Activated T-cell treated with anti-CD3 and anti-CD28 coated beads, Interleukin-2, amount 50 U/mL, for 1 hour (primary cell): Measurements from ENCODE around the gene ARMC5.

Experiments used
- DNase-seq: peaks from one replicate; pipeline ENCODE4 v3.0.0-alpha.2; 2020

Gene ARMC5

DNA sequence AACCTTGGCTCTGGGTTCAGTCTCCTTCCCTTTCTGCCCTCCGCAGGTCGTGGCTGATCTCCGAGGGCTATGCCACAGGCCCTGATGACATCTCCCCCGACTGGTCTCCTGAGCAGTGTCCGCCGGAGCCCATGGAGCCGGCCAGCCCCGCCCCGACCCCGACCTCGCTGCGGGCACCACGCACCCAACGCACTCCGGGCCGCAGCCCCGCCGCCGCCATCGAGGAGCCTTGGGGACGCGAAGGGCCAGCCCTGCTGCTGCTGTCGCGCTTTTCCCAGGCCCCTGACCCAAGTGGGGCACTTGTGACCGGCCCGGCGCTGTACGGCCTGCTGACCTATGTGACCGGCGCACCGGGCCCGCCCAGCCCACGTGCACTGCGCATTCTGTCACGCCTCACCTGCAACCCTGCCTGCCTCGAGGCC lies 5.1 kb downstream of the ARMC5 start:
- no peak for DNase-seq

DNA sequence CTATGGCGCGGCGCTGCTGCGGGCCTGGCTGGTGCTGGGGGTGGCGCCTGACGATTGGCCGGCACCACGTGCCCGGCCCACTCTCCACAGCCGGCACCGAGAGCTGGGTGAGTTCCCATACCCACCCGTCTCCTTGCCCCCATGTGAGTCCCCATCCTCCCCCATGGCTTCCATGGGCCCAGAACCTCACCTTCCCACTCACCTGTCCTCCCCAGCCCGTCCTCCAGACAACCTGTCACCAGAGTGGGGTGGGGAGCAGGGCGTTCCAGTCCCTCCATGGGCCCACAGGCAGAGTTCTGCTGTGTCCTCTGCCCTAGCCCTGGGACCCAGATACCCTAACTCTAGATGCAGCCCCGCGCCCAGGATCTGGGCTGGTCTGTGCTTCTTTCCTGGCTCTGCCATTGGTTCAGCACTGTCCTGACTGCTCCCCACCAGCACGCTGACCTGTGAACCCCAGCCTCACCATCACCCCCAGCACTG lies 5.5 kb downstream of the ARMC5 start:
- DNase-seq, result no peak

DNA sequence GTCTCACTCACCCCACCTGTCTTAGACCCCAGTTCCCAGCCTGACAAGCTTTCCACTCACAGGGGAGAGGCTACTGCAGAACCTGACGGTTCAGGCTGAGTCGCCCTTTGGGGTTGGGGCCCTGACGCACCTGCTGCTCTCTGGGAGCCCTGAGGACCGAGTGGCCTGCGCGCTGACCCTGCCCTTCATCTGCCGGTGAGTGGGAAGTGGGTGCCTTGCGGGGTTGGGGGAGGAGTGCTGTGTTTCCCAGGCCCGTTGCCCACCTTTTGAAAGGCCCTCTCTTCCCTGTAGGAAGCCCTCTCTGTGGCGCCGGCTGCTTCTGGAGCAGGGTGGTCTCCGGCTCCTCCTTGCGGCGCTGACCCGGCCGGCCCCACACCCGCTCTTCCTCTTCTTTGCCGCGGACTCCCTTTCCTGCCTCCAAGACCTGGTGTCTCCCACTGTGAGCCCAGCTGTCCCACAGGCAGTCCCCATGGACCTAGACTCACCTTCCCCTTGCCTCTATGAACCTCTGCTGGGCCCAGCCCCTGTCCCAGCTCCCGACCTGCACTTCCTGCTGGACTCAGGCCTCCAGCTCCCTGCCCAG lies 6.6 kb downstream of the ARMC5 start:
- no peak for DNase-seq

DNA sequence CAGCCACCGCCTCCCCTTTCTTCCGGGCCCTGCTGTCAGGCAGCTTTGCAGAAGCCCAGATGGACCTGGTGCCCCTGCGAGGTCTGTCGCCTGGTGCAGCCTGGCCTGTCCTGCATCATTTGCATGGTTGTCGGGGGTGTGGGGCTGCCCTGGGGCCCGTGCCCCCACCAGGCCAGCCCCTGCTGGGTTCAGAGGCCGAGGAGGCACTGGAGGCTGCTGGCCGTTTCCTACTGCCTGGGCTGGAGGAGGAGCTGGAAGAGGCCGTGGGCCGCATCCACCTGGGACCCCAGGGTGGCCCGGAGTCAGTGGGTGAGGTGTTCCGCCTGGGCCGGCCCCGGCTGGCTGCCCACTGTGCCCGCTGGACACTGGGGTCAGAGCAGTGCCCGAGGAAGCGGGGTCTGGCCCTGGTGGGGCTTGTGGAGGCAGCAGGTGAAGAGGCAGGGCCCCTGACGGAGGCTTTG lies 7.1 kb downstream of the ARMC5 start:
- DNase-seq, result no peak

GRCh38 chr16:31467151-31467773 lies 8.0 kb downstream of the ARMC5 start:
- DNase-seq, result no peak

- DNase-seq, result no peak
These were observed 8.6 kb downstream of the ARMC5 start for GRCh38 chr16:31467858-31468257.

DNA sequence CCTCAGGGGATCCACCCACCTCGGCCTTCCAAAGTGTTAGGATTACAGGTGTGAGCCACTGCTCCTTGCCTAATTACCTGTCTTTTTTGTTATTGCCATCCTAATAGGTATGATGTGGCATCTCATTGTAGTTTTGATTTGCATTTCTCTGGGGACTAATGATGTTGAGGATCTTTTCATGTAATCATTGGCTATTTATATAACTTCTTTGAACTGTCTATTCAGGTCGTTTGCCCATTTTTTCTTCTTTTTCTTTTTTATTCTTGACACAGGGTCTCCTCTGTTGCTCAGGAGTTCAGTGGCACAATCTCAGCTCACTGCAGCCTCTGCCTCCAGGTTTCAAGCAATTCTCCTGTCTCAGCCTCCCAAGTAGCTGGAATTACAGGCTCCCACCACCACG lies 11.3 kb downstream of the ARMC5 start:
- no peak for DNase-seq

DNA sequence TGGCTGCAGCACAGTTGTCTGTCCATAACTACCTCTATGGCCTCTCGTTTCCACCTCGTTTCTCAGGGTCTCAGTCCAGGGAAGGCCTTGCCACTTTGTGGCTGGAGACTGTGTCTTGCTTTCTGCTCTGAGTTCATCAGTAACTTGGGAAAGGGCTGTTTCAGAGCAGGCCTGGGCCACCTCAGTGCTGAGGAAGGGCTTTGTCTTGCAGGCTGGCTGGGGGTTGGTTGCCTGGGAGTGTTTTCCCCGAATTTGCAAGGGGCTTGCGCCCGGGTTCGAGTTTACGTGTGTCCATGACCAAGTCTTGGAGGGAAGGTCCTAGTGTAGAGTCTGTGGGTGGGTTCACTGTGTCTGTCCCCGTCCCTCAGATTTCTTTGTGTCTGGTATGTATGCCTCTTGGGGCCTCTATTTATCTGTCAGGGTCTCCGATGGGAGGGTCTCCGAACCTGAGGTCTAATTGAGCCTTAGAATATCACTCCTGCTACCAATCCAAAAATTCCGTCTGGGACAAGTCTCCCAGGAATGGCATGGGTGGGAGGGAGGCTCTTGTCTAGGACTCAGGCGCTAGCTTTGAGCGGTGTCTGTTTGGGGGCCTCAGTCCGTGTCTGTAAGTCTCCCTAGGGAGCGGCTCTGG lies 12.1 kb downstream of the ARMC5 start:
- DNase-seq, result no peak

DNA sequence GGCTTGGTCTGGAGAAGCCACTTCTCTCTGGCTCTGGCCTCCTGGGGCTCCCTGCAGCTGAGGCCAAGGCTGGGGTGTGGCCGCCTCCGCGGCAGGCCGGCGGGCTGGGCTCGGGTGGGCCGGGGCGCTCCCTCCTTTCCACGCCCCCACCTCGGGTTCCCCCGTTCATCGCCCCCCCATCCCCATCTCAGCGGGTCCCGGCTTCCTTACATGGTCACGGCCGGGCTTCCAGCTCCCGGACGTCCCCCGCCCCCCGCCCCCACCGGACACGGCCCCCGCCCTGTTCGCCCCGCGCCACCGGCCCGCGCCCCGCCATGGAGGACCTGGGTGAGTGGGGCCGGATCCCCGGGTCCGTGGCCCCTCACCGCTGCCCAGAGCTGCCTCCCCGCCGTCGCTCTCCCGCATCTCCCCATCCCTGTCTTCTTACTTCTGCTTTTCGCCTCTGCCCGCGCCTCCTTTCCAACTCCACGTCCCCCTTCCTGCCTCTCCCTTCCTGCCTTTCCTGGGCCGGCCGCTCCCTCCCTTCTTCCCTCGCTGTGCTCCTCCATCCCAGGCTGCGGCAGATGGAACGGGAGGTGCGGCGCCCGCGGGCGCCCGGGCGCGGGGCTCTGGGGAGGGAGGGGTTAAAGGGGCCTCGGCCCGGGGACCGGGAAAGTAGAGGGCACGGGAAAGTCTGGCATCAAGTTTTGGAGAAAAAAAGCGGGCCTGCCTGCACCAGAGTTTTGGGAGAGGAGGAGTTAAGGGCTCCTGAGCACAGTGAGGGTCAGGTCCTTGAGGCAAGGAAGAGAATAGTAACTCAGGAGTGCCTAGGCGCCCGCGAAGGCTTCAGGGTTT lies 12.8 kb downstream of the ARMC5 start, which contains the start of gene TGFB1I1:
Gene TGFB1I1 (plus strand): TSS at position 278 of the 834 bp plus-strand sequence. CDS start 37 bp downstream, at position 315.
- no peak for DNase-seq

DNA sequence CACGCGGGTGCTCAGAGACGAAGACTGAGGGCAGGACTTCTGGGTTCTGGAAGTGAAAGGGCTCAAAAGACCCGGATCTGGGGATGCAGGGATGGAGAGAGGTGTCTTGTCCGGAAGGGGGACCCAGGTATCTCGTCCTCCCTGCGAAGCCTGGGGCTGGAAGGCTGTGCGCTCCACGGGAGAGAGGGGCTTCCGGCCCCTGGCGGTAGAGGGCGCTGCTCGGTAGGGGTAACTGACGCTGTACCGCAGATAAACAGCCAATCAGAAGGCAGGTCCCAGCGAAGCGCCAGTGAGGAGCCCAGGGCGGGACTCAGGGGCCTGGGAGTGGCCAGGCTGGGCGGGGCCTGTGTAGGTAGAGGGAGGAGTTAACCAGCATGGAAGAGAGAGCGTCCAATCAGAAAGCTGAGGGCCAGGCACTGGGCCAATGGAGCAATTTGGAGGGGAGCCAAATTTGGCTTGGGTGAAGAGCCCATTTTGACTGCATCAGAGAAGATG lies 13.5 kb downstream of the ARMC5 start:
- peak; percentile 60 for DNase-seq

GRCh38 chr16:31473264-31473984 lies 14.1 kb downstream of the ARMC5 start:
- DNase-seq, result no peak

- DNase-seq, result no peak
These were observed 14.9 kb downstream of the ARMC5 start for GRCh38 chr16:31474173-31474714.

- DNase-seq, result no peak
These were observed 15.8 kb downstream of the ARMC5 start for GRCh38 chr16:31474773-31475738.

- no peak for DNase-seq
These were observed 16.6 kb downstream of the ARMC5 start for GRCh38 chr16:31475946-31476302.

- peak; percentile 86 for DNase-seq
These were observed 17.3 kb downstream of the ARMC5 start for GRCh38 chr16:31476303-31477219.

GRCh38 chr16:31477220-31478216 lies 18.2 kb downstream of the ARMC5 start:
- peak; percentile 53 for DNase-seq

DNA sequence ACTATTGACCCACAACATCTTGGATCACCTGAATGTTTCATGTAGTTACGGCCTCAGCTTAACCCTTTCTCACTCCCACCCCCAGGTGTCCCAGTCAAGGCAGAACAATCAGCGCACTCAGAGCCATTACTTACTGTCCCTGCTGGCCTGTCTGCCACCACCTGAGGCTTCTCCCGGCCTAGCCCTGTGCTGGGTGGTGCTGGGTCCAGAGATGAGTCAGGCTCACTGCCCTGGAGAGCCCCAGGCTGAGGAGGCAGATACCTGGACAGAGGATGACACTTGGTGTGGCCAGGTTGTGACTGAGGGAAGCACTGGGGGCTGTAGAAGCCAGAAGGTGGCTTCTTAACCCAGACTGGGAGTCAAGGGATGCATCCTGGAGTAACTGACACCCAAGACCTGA lies 19.7 kb downstream of the ARMC5 start:
- DNase-seq, result no peak

GRCh38 chr16:31479751-31480150 lies 20.4 kb downstream of the ARMC5 start:
- no peak for DNase-seq
